ENCODE results near the gene PARN.

The PARN gene

DNA sequence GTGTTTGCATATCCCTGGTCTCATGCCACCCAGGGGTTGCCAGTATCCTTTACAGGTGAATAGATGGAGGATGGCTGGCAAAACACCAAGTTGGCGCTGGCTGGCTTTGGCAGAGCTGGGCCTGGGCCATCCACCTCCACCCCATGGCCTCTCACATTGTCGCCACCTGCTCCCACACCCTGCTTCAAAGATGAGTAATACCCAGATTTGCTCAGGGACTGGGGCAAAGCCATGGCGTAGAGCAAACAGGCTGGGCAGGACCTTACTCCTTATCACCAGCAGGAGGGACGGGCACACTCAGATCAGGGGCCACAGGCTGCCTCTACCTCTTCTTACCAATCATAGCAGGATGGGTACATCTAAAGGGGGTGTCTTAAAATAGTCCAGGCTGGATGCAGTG, 39.7 kb upstream of the PARN start:
- Histone ChIP-seq H3K4me2 (ENCODE audit: low read length) (no peak overlapping the region), H3K9ac (ENCODE audit: low read length) (no peak overlapping the region), H2AK5ac (ENCODE audit: low read length) (no peak overlapping the region), H3K4me3 (ENCODE audit: low read length) (no peak overlapping the region), H2BK15ac (replicated peaks; ENCODE audit: low read depth) (no peak overlapping the region), H2BK120ac (ENCODE audit: low read depth, low read length) (no peak overlapping the region), H3K36me3 (ENCODE audit: control insufficient read depth, insufficient read depth, low read length) (peaks cover 5% of the 10 kb centered on the region), H3K79me1 (ENCODE audit: low read length) (no peaks in the 10 kb centered on the region), H3K27ac (ENCODE audit: low read depth, low read length) (no peak overlapping the region), H3K23ac (ENCODE audit: low read length) (no peak overlapping the region), H2BK5ac (ENCODE audit: low read length) (no peak overlapping the region), H3K4ac (ENCODE audit: low read depth, low read length) (no peak overlapping the region), H4K8ac (ENCODE audit: low read depth, low read length) (no peak overlapping the region), H3K79me2 (ENCODE audit: control insufficient read depth, insufficient read depth, low read length) (no peaks in the 10 kb centered on the region), H3K4me1 (ENCODE audit: control insufficient read depth, low read depth, low read length) (no peaks in the 10 kb centered on the region), H3K18ac (ENCODE audit: low read length) (no peak overlapping the region), H4K5ac (ENCODE audit: low read length) (no peak overlapping the region), H3K27me3 (ENCODE audit: insufficient read depth, low read length, poor library complexity) (no peaks in the 10 kb centered on the region), H3K56ac (ENCODE audit: low read length) (no peak overlapping the region)
- WGBS (ENCODE audit: extremely low coverage, insufficient coverage, low lambda C conversion rate) = no CpG with 5 or more reads among the region's 4 CpGs
- DNase-seq = no peak

DNA sequence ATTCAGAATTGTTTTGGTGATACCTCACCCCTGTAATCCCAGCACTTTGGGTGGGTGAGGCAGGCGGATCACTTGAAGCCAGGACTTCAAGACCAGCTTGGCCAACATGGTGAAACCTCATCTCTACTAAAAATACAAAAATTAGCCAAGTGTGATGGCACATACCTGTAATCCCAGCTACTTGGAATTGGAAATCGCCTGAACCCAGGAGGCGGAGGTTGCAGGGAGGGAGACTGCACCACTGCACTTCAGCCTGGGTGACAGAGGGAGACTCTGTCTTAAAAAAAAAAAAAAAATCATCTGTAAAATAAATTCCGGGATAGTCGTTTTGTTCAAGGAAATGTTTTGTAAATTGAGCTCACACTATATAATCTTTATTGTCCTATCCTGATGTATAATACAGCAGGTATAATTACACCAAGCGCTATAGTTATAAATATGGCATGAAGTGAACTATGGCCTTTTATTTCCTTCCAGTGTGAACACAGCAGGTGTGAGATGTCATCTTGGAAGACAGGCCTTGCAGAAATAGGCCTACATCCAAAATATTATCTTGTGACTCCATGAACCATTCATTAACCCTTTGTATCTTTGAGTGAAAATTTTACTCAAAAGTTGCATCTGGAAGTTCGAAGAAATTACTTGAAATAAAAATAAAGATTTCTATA, 38.6 kb upstream of the PARN start:
- Histone ChIP-seq H3K56ac (ENCODE audit: low read length) (no peak overlapping the region), H2BK120ac (ENCODE audit: low read depth, low read length) (no peak overlapping the region), H3K4me2 (ENCODE audit: low read length) (no peak overlapping the region), H2BK5ac (ENCODE audit: low read length) (no peak overlapping the region), H3K27me3 (ENCODE audit: insufficient read depth, low read length, poor library complexity) (no peaks in the 10 kb centered on the region), H2AK5ac (ENCODE audit: low read length) (no peak overlapping the region), H3K18ac (ENCODE audit: low read length) (no peak overlapping the region), H3K9ac (ENCODE audit: low read length) (no peak overlapping the region), H3K27ac (ENCODE audit: low read depth, low read length) (no peak overlapping the region), H3K23ac (ENCODE audit: low read length) (no peak overlapping the region), H2BK15ac (replicated peaks; ENCODE audit: low read depth) (no peak overlapping the region), H4K5ac (ENCODE audit: low read length) (no peak overlapping the region), H4K8ac (ENCODE audit: low read depth, low read length) (no peak overlapping the region), H3K79me2 (ENCODE audit: control insufficient read depth, insufficient read depth, low read length) (no peaks in the 10 kb centered on the region), H3K4me3 (ENCODE audit: low read length) (no peak overlapping the region), H3K36me3 (ENCODE audit: control insufficient read depth, insufficient read depth, low read length) (peaks cover 6% of the 10 kb centered on the region), H3K79me1 (ENCODE audit: low read length) (no peaks in the 10 kb centered on the region), H3K4me1 (ENCODE audit: control insufficient read depth, low read depth, low read length) (no peaks in the 10 kb centered on the region), H3K4ac (ENCODE audit: low read depth, low read length) (no peak overlapping the region)
- no CpG with 5 or more reads among the region's 7 CpGs for WGBS (ENCODE audit: extremely low coverage, insufficient coverage, low lambda C conversion rate)
- no peak for DNase-seq

DNA sequence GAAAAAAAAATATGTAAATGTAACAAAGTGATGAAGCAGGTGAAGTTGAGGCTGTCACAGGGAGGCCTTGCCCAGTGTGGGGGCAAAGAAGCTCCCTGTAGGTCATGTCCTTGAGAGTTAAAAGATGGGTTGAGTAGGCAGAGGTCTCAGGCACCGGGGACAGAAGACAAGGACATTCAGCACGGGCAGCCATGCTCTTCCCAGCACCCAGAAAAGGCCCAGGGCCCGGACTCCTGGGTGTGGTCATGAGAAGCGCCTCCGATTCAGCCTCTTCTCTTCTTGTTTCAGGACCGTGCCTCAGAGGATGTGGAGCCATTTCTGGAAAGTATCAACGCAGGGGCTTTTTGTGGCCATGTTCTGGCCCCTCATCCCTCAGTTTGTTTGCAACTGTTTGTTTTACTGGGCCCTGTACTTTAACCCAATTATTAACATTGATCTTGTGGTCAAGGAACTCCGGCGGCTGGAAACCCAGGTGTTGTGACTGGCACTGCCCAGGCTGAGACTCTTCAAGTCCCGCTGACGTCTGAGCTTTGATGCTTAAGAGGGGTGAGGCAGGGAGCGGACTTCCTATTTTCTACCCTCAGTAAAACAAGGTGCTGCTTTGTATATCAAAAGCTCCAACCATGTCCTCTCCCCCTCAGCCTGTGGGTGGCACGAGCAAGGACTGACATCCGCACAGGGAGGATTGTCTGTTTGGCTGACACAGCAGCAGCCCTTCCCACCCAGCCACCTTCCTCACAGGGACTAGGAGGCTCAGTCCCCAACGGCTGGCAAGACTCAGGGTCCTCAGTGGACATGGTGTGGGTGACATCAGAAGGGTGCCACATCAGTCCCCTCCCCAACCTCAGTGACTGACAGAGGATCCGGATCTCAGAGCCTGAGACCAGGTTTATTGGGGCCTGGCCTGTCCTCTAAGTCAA, 37.5 kb upstream of the PARN start:
- Histone ChIP-seq H2BK15ac (replicated peaks; ENCODE audit: low read depth) (no peak overlapping the region), H3K4ac (ENCODE audit: low read depth, low read length) (no peak overlapping the region), H3K79me2 (ENCODE audit: control insufficient read depth, insufficient read depth, low read length) (no peaks in the 10 kb centered on the region), H2BK5ac (ENCODE audit: low read length) (no peak overlapping the region), H4K8ac (ENCODE audit: low read depth, low read length) (no peak overlapping the region), H3K27me3 (ENCODE audit: insufficient read depth, low read length, poor library complexity) (no peaks in the 10 kb centered on the region), H4K5ac (ENCODE audit: low read length) (no peak overlapping the region), H3K36me3 (ENCODE audit: control insufficient read depth, insufficient read depth, low read length) (peaks cover 6% of the 10 kb centered on the region), H3K4me2 (ENCODE audit: low read length) (no peak overlapping the region), H3K27ac (ENCODE audit: low read depth, low read length) (no peak overlapping the region), H3K23ac (ENCODE audit: low read length) (no peak overlapping the region), H3K9ac (ENCODE audit: low read length) (no peak overlapping the region), H2AK5ac (ENCODE audit: low read length) (no peak overlapping the region), H3K18ac (ENCODE audit: low read length) (no peak overlapping the region), H3K4me3 (ENCODE audit: low read length) (no peak overlapping the region), H3K79me1 (ENCODE audit: low read length) (no peaks in the 10 kb centered on the region), H2BK120ac (ENCODE audit: low read depth, low read length) (no peak overlapping the region), H3K4me1 (ENCODE audit: control insufficient read depth, low read depth, low read length) (no peaks in the 10 kb centered on the region), H3K56ac (ENCODE audit: low read length) (no peak overlapping the region)
- WGBS (ENCODE audit: extremely low coverage, insufficient coverage, low lambda C conversion rate) = no CpG with 5 or more reads among the region's 16 CpGs
- DNase-seq = no peak

DNA sequence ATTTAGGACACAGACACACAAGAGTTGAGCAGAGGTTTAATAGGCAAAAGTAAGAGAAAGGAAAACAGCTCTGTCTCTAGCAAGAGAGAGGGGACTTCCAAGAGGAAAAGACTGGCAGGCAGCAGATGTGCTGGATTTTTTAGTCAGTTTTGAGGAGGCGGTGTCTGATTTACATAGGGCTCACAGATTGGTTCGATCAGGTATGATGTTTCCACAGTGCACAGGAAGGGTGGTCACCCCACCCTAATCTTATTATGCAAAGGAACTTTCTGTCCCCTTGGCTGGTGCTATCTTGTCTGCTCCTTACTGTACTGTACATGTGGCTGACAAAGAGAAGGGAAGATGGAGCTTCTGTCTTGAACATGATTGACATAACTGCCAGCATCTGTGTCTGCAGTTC, 28.0 kb upstream of the PARN start:
- Histone ChIP-seq H3K79me1 (ENCODE audit: low read length) (no peaks in the 10 kb centered on the region), H3K56ac (ENCODE audit: low read length) (no peak overlapping the region), H2BK120ac (ENCODE audit: low read depth, low read length) (no peak overlapping the region), H2AK5ac (ENCODE audit: low read length) (no peak overlapping the region), H3K79me2 (ENCODE audit: control insufficient read depth, insufficient read depth, low read length) (no peaks in the 10 kb centered on the region), H4K8ac (ENCODE audit: low read depth, low read length) (no peak overlapping the region), H3K9ac (ENCODE audit: low read length) (no peak overlapping the region), H2BK5ac (ENCODE audit: low read length) (no peak overlapping the region), H3K4me3 (ENCODE audit: low read length) (no peak overlapping the region), H3K4ac (ENCODE audit: low read depth, low read length) (no peak overlapping the region), H2BK15ac (replicated peaks; ENCODE audit: low read depth) (no peak overlapping the region), H3K4me1 (ENCODE audit: control insufficient read depth, low read depth, low read length) (no peaks in the 10 kb centered on the region), H3K27me3 (ENCODE audit: insufficient read depth, low read length, poor library complexity) (no peaks in the 10 kb centered on the region), H3K36me3 (ENCODE audit: control insufficient read depth, insufficient read depth, low read length) (peaks cover 7% of the 10 kb centered on the region), H4K5ac (ENCODE audit: low read length) (no peak overlapping the region), H3K4me2 (ENCODE audit: low read length) (no peak overlapping the region), H3K18ac (ENCODE audit: low read length) (no peak overlapping the region), H3K23ac (ENCODE audit: low read length) (no peak overlapping the region), H3K27ac (ENCODE audit: low read depth, low read length) (no peak overlapping the region)
- WGBS (ENCODE audit: extremely low coverage, insufficient coverage, low lambda C conversion rate) = no CpG with 5 or more reads among the region's 2 CpGs
- no peak for DNase-seq

DNA sequence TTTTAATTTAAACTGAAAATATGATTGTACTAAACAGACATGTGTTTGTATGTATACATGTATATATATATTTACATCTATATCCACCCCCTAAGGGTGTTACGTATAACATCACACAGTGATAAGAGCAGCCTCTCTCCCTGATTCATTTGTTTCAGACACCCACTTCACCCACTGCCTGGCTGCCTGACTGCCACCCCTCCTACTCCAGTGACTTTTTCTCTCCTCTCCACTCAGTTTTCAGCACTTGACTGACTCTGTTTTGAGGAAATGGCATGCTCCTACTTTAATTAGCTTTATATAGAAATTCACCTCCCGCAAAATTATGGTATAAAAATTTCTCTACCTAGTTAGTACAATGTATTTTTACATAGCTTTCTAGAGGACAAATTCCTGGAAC, 22.7 kb upstream of the PARN start:
- no peak overlapping the region for H2BK5ac ChIP-seq (ENCODE audit: low read length)
- no peak overlapping the region for H4K5ac ChIP-seq (ENCODE audit: low read length)
- H2BK120ac ChIP-seq (ENCODE audit: low read depth, low read length) = no peak overlapping the region
- no CpG with 5 or more reads among the region's 2 CpGs for WGBS (ENCODE audit: extremely low coverage, insufficient coverage, low lambda C conversion rate)
- no peak overlapping the region for H3K27ac ChIP-seq (ENCODE audit: low read depth, low read length)
- no peak overlapping the region for H3K4ac ChIP-seq (ENCODE audit: low read depth, low read length)
- no peak overlapping the region for H2AK5ac ChIP-seq (ENCODE audit: low read length)
- DNase-seq = no peak
- H3K27me3 ChIP-seq (ENCODE audit: insufficient read depth, low read length, poor library complexity) = no peaks in the 10 kb centered on the region
- no peak overlapping the region for H3K4me2 ChIP-seq (ENCODE audit: low read length)
- H3K4me3 ChIP-seq (ENCODE audit: low read length) = no peak overlapping the region
- no peak overlapping the region for H3K18ac ChIP-seq (ENCODE audit: low read length)
- H4K8ac ChIP-seq (ENCODE audit: low read depth, low read length) = no peak overlapping the region
- H3K9ac ChIP-seq (ENCODE audit: low read length) = no peak overlapping the region
- H3K79me2 ChIP-seq (ENCODE audit: control insufficient read depth, insufficient read depth, low read length) = no peaks in the 10 kb centered on the region
- no peak overlapping the region for H2BK15ac ChIP-seq (replicated peaks; ENCODE audit: low read depth)
- H3K56ac ChIP-seq (ENCODE audit: low read length) = no peak overlapping the region
- H3K23ac ChIP-seq (ENCODE audit: low read length) = no peak overlapping the region
- H3K4me1 ChIP-seq (ENCODE audit: control insufficient read depth, low read depth, low read length) = no peaks in the 10 kb centered on the region
- H3K36me3 ChIP-seq (ENCODE audit: control insufficient read depth, insufficient read depth, low read length) = peaks cover 6% of the 10 kb centered on the region
- H3K79me1 ChIP-seq (ENCODE audit: low read length) = peaks cover 1% of the 10 kb centered on the region

Data from mesendoderm (in vitro differentiated cells).